ENCODE measurements around the gene ZFR2. TPM values are rescaled to one million over a fixed set of nuclear protein-coding genes. Genes with fewer than 3 reads are reported as not detected.

Gene ZFR2
- total and polyA plus RNA-seq, 2 of the 8 experiments (the other 6 are each of a cell fraction or from before 2014, with no cell fraction given) = 14.5 to 28.4 TPM

DNA sequence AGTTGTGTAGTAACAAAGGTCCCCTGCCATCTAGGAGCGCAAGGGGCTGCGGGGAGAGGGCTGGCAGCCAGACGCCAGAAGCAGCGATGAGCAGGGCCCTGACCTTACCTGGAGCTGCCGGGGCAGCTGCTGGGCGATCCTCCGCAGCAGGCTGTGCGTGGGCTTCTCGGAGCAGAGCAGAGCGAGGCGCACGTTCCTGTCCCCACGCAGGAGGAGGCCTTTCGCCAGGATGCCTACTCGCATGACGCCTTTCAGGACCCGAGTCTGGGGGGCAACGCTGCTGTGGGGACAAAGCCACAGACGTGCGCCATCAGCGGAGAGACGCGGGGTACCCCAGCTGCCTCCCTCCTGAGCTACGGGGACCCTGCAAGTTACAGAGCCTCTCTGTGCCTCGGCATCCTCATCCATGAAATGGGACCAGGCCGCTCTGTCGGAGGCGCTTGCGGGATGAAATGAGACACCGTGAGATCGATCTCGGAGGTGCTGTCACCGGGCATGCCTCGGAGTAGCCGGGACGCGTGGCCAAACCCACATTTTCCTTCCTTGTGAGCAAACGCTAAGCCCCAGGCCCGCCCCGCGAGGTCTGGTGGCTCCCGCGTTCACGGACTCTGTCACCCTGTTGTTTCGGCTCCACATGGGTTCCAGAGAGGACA is 52.1 kb downstream of the ZFR2 start:
- Histone ChIP-seq H3K14ac (ENCODE audit: insufficient read length) (no peak overlapping the region), H2BK12ac (ENCODE audit: low read depth, low read length) (no peak overlapping the region), H2BK120ac (replicated peaks; ENCODE audit: low read depth, low read length) (no peak overlapping the region), H3K36me3 (ENCODE audit: control insufficient read depth in 2 of 4, insufficient read depth in 4 of 4, low read length in 3 of 4) (no peaks in the 10 kb centered on the region), H3K4me3 (ENCODE audit: extremely low read depth in 1 of 4, insufficient read depth in 2 of 4, low read depth in 3 of 4, low read length in 4 of 4) (no peak overlapping the region), H3K4me1 (replicated peaks in 1 of 4; ENCODE audit: control insufficient read depth in 3 of 4, insufficient read depth in 4 of 4, low read length in 3 of 4) (no peaks in the 10 kb centered on the region; a peak in 1 of 7 replicates), H2BK20ac (ENCODE audit: low read length) (no peak overlapping the region), H3K4me2 (ENCODE audit: insufficient read depth in 1 of 2, low read depth in 2 of 2, low read length in 2 of 2) (no peak overlapping the region), H4K5ac (ENCODE audit: insufficient read length, low read depth, low read length) (no peak overlapping the region), H3K27ac (ENCODE audit: low read depth, low read length) (no peak overlapping the region), H4K91ac (replicated peaks; ENCODE audit: insufficient read length, low read length) (no peak overlapping the region), H3K4ac (replicated peaks; ENCODE audit: insufficient read length, low read depth, low read length) (no peak overlapping the region), H2AFZ (ENCODE audit: low read length) (no peak overlapping the region), H3K27me3 (replicated peaks in 1 of 4; ENCODE audit: control insufficient read depth in 3 of 4, extremely low read depth in 1 of 4, insufficient read depth in 3 of 4, low read length in 3 of 4) (no peaks in the 10 kb centered on the region), H4K20me1 (replicated peaks in 1 of 2; ENCODE audit: control insufficient read depth in 1 of 2, insufficient read depth in 2 of 2, low read length in 2 of 2) (peaks cover 0 to 1% of the 10 kb centered on the region in 2 experiments), H3K79me1 (ENCODE audit: low read depth, low read length) (no peaks in the 10 kb centered on the region), H3K79me2 (ENCODE audit: control insufficient read depth in 1 of 2, insufficient read depth in 2 of 2, low read length in 2 of 2) (no peaks in the 10 kb centered on the region), H3K56ac (replicated peaks; ENCODE audit: insufficient read length, low read depth, low read length) (no peak overlapping the region), H2BK15ac (ENCODE audit: low read length) (no peak overlapping the region), H3K9me3 (ENCODE audit: insufficient read depth in 2 of 2, low read depth in 1 of 2, low read length in 1 of 2) (no peaks in the 10 kb centered on the region), H4K8ac (ENCODE audit: extremely low read depth, insufficient read depth, low read length) (peak overlapping the region; percentile 68; the same call in 1 of the 2 replicates), H2AK5ac (ENCODE audit: low read depth, low read length) (no peak overlapping the region), H3K9ac (replicated peaks in 1 of 4; ENCODE audit: extremely low read depth in 1 of 4, low read depth in 3 of 4, low read length in 3 of 4) (no peak overlapping the region), H3K18ac (ENCODE audit: extremely low read depth, low read length) (no peak overlapping the region), H3K23me2 (ENCODE audit: low read depth, low read length) (no peaks in the 10 kb centered on the region), H3K23ac (ENCODE audit: insufficient read length) (no peak overlapping the region), H2BK5ac (ENCODE audit: low read depth, low read length) (no peak overlapping the region)
- DNase-seq (ENCODE audit: low read depth in 1 of 2, low spot score in 2 of 2) (no peak), FAIRE-seq (no peak)
- CTCF ChIA-PET (ENCODE audit: partially characterized antibody) = interaction anchor here (2.4 kb wide), 1 partner anchor 19 kb away, joined by 8 read pairs; no protein-coding TSS in a partner anchor
- 91% methylated on average over 44 of the region's 45 CpGs; no CpG with 5 or more reads in 1 of the 2 experiments for WGBS, 2 experiments (ENCODE audit: extremely low coverage in 1 of 2, insufficient coverage in 1 of 2, insufficient read length in 1 of 2, insufficient replicate concordance in 2 of 2, low coverage in 1 of 2, low lambda C conversion rate in 2 of 2, missing lambda C conversion rate in 1 of 2)
- POLR2A ChIA-PET (ENCODE audit: partially characterized antibody) = no interaction called here
- TF ChIP-seq SIX5 (IDR thresholded peaks at IDR 0.05; ENCODE audit: low read depth, low read length) (no peak), EGR1 (IDR thresholded peaks at IDR 0.05; ENCODE audit: borderline replicate concordance, low read depth, low read length) (no peak), CEBPB (IDR thresholded peaks at IDR 0.05; ENCODE audit: low read depth, low read length) (no peak)

Measured in H1 (cell line).